ENCODE data around the gene LRRN2.

Gene LRRN2

DNA sequence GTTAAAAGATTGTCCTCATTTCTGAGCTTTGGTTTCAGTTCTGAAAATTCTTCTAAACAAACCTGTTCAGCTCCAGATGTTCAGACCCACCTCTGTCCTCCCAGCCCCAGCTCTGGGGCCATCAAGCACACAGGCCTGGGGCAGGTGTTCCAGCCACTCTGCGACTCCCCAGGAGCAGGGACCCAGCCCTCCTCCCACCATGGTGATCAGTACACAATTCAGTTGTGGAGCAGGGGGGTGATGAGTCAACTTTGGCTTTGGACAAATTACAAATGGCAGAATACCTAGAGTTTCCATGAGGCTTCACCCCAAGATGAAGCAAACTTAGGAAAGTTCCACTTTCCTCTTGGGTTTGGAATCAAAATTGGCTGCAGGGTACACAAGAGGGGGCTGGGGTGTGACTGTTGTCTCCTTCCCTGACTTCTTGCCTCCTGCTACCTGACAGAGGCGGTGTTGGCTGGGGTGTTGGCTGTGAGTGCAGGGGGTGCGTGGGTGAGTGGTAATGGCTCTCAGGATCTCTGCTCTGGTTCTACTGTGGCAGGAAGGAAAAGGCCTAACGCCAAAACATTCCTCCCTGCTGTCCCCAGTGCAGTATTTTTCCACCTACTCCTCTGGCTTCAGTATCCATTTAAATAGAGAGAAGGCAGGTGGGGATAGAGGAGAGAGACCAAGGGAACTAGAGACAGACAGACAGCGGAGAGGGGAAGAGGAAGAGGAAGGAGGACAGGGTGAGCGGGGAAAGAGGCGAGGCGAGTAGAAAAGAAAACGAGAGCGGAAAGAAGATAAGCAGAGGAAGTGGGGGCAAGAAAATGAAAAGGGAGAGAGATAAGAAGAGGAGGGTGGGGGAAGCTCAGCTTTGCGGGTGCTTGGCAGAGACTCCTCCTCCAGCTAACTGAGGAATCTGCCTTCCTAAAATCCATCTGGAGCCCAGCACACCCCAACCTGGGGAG is 20.6 kb upstream of the LRRN2 start:
- no peak for TF ChIP-seq CTCF (IDR thresholded peaks at IDR 0.05; ENCODE audit: low read depth, low read length)
- DNase-seq (ENCODE audit: extremely low read depth, low read depth) = no peak

- no peak for DNase-seq (ENCODE audit: extremely low read depth, low read depth)
- no peak for TF ChIP-seq CTCF (IDR thresholded peaks at IDR 0.05; ENCODE audit: low read depth, low read length)
These were observed 19.9 kb upstream of the LRRN2 start for GRCh38 chr1:204705493-204705811.

DNA sequence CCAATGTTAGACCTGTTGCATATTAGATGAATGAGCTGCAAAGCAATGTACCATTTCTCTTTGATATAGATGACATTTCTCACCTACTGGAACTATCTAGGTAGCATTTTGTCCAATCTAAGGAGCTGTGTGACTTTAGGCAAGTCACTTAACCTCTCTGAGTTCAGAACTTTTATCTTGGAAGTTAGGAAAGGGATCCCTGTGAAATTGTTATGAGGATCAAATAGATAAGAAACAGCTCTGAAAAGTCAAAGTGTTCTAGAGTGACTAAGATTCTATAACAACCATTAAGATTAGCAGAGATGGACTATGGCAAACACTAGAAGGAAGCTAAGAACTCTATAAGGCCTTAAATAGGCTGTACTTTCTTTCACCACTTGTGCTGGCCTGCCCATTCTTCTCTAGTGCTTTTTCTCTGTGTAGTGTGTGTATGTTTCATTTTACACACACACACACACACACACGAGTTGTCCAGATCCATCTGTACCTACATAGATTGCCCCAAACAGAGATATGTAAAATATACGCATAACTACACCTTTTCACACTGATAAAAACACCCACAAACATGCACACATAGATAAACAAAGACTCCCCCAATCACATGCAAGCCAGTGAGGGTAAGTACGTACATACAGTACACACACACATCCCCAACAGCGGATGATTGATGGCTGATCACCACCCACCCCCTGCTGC is 19.4 kb upstream of the LRRN2 start:
- TF ChIP-seq CTCF (IDR thresholded peaks at IDR 0.05; ENCODE audit: low read depth, low read length) = no peak
- no peak for DNase-seq (ENCODE audit: extremely low read depth, low read depth)

DNA sequence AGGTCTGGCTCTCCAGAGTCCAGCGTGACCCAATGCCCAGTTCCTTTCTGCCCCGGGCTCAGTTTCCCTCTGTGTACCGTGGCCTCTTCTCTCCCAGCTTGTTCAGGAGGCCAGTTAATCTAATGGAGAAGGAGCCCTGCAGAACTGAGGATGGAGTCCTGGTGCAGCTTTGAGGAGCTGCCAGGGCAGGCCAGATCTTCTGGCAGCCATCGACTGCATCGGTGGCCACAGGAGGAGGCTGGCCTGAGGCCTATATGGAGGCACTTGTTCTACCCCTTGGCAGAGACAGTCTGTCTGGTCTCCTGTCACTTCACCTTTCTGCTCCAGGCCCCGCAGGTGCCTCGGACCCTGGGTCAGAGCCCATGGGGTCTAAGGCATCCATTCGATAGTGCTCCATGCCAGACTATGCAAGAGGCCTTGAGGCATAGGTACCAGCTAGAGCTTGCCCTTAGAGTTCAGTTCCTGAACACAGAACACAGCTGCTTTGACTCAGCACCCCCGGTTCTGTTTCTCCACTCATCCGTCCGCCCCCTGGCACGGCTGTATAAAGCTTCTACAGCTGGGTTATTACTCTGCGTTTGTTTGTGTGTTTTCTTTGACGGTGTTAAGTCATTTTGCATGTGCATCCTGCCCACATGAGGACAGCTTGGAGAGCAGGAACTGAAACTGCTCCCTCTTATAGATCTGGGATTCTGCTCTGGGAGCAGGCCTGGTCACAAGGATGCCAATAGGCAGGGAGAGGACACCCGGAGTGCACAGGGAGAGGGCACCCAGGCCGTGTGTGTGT is 18.5 kb upstream of the LRRN2 start:
- TF ChIP-seq CTCF (IDR thresholded peaks at IDR 0.05; ENCODE audit: low read depth, low read length) = no peak
- DNase-seq (ENCODE audit: extremely low read depth, low read depth) = no peak

- no peak for DNase-seq (ENCODE audit: extremely low read depth, low read depth)
- no peak for TF ChIP-seq CTCF (IDR thresholded peaks at IDR 0.05; ENCODE audit: low read depth, low read length)
These were observed 17.7 kb upstream of the LRRN2 start for GRCh38 chr1:204703268-204703664.

DNA sequence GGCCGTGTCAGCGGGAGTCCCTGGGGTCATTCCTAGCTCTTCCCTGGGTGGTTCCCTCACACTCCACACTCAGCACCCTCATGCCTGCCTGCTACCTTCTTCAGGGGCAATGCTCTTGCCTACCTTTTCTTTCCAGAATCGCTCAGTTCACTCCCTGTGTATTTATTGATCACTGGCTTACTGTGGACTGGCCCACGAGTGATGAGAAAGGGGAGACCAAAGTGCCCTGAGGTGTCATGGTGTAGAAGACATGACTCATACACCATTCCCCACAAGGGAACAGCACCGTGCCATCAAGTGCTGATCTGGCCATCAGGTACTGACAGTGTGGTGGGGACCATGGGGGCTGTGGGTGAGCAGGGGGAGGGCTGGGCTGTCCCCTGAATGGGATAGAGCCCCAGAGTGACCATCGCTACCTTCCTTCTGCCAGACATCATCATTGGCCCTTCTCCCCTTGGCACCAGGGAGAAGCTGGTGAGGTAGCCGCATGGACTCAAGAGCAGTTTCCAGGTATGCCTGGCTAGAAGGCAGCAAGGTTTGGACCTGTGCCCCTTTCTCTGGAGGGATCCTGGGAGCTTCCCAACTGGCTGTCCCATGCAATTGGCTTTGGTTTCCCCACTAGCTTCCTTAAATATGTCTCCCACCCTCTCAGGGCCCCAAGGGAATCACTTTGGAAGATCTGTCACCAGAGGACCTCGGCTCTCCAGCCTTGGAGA is 17.2 kb upstream of the LRRN2 start:
- TF ChIP-seq CTCF (IDR thresholded peaks at IDR 0.05; ENCODE audit: low read depth, low read length) = no peak
- DNase-seq (ENCODE audit: extremely low read depth, low read depth) = no peak

Data from AG09319 (cell line).